ENCODE results near the gene CYP4V2. TPM values are rescaled to one million over a fixed set of nuclear protein-coding genes. Genes with fewer than 3 reads are reported as not detected.

The CYP4V2 gene
- total and polyA plus RNA-seq, 2 donors (not counting 1 experiment from before 2014, with no cell fraction given) = 9.5 to 18.3 TPM

- no peaks in the 10 kb centered on the region for H3K27me3 ChIP-seq (replicated peaks in 1 of 4; ENCODE audit: control extremely low read depth in 1 of 4, control insufficient read depth in 3 of 4, insufficient read depth in 4 of 4, low read length in 3 of 4)
- H3K4me3 ChIP-seq (ENCODE audit: control extremely low read depth in 1 of 5, extremely low read depth in 1 of 5, insufficient read depth in 1 of 5, low read depth in 2 of 5, low read length in 4 of 5) = no peak overlapping the region
- DNase-seq (no peak), ATAC-seq (ENCODE audit: low read depth) (no peak)
- H3K9me3 ChIP-seq (ENCODE audit: control extremely low read depth in 1 of 3, control insufficient read depth in 2 of 3, insufficient read depth in 1 of 3, low read length in 2 of 3) = no peaks in the 10 kb centered on the region
- H3K36me3 ChIP-seq (replicated peaks in 1 of 2; ENCODE audit: control extremely low read depth in 1 of 2, control insufficient read depth in 1 of 2, extremely low read depth in 1 of 2, insufficient read depth in 2 of 2, low read length in 1 of 2) = no peaks in the 10 kb centered on the region
- no peak overlapping the region for H3K4me2 ChIP-seq (replicated peaks; ENCODE audit: low read depth, low read length, poor library complexity, severe bottlenecking)
- no peaks in the 10 kb centered on the region for H4K20me1 ChIP-seq (ENCODE audit: control insufficient read depth, insufficient read depth, low read length, poor library complexity, severe bottlenecking)
- TF ChIP-seq CTCF (IDR thresholded peaks at IDR 0.05) (no peak), EZH2 (IDR thresholded peaks at IDR 0.05; ENCODE audit: borderline replicate concordance, insufficient read depth, low read depth, low read length, poor library complexity, severe bottlenecking) (no peak)
- ChIA-PET POLR2A (no interaction called here), CTCF (no interaction called here)
- intact Hi-C loops (cut with micrococcal nuclease) = loop anchor here (10.0 kb wide), 2 partner anchors 131 to 801 kb away; partner anchors contain the start of genes ANKRD37, LRP2BP and TLR3
- 93% methylated on average over 6 of the region's 6 CpGs for WGBS (ENCODE audit: insufficient coverage)
- no peaks in the 10 kb centered on the region for H3K79me2 ChIP-seq (ENCODE audit: control insufficient read depth, insufficient read depth, low read length)
- no peak overlapping the region for H2AFZ ChIP-seq (ENCODE audit: insufficient read depth, low read depth, low read length, poor library complexity, severe bottlenecking)
- Mint-ChIP-seq H3K9me3 (ENCODE audit: insufficient read depth) (no peaks in the 10 kb centered on the region), H3K4me1 (peaks cover 15% of the 10 kb centered on the region), H3K27ac (no peak overlapping the region), H3K27me3 (no peaks in the 10 kb centered on the region), H3K4me3 (no peak overlapping the region)
- no peak overlapping the region for H3K9ac ChIP-seq (ENCODE audit: low read length)
- no peak overlapping the region for H3K27ac ChIP-seq (ENCODE audit: low read length in 2 of 2)
- peaks cover 7% of the 10 kb centered on the region in 2 donors for H3K4me1 ChIP-seq (ENCODE audit: control insufficient read depth in 2 of 2, insufficient read depth in 2 of 2, low read length in 2 of 2)
These were observed 4.7 kb downstream of the CYP4V2 start for GRCh38 chr4:186196063-186196462.

- no peaks in the 10 kb centered on the region for H3K27me3 Mint-ChIP-seq
- Histone ChIP-seq H3K4me1 (ENCODE audit: control insufficient read depth in 2 of 2, insufficient read depth in 2 of 2, low read length in 2 of 2) (peaks cover 0 to 4% of the 10 kb centered on the region in 2 donors), H3K27me3 (replicated peaks in 1 of 4; ENCODE audit: control extremely low read depth in 1 of 4, control insufficient read depth in 3 of 4, insufficient read depth in 4 of 4, low read length in 3 of 4) (no peaks in the 10 kb centered on the region), H3K36me3 (replicated peaks in 1 of 2; ENCODE audit: control extremely low read depth in 1 of 2, control insufficient read depth in 1 of 2, extremely low read depth in 1 of 2, insufficient read depth in 2 of 2, low read length in 1 of 2) (no peaks in the 10 kb centered on the region), H3K4me3 (ENCODE audit: control extremely low read depth in 1 of 5, extremely low read depth in 1 of 5, insufficient read depth in 1 of 5, low read depth in 2 of 5, low read length in 4 of 5) (no peak overlapping the region), H3K79me2 (ENCODE audit: control insufficient read depth, insufficient read depth, low read length) (no peaks in the 10 kb centered on the region), H2AFZ (ENCODE audit: insufficient read depth, low read depth, low read length, poor library complexity, severe bottlenecking) (no peak overlapping the region), H3K9ac (ENCODE audit: low read length) (no peak overlapping the region), H4K20me1 (ENCODE audit: control insufficient read depth, insufficient read depth, low read length, poor library complexity, severe bottlenecking) (no peaks in the 10 kb centered on the region), H3K9me3 (ENCODE audit: control extremely low read depth in 1 of 3, control insufficient read depth in 2 of 3, insufficient read depth in 1 of 3, low read length in 2 of 3) (no peaks in the 10 kb centered on the region), H3K4me2 (replicated peaks; ENCODE audit: low read depth, low read length, poor library complexity, severe bottlenecking) (no peak overlapping the region), H3K27ac (ENCODE audit: low read length in 2 of 2) (no peak overlapping the region)
- TF ChIP-seq EZH2 (IDR thresholded peaks at IDR 0.05; ENCODE audit: borderline replicate concordance, insufficient read depth, low read depth, low read length, poor library complexity, severe bottlenecking) (no peak), CTCF (IDR thresholded peaks at IDR 0.05) (no peak)
- no peak overlapping the region for H3K4me3 Mint-ChIP-seq
- WGBS (ENCODE audit: insufficient coverage) = 94% methylated on average over 3 of the region's 6 CpGs
- DNase-seq = no peak
- intact Hi-C loops (cut with micrococcal nuclease) = no loop called here
- no peak overlapping the region for H3K27ac Mint-ChIP-seq
- ChIA-PET POLR2A (no interaction called here), CTCF (no interaction called here)
- peaks cover 20% of the 10 kb centered on the region for H3K4me1 Mint-ChIP-seq
- peaks cover 4% of the 10 kb centered on the region for H3K9me3 Mint-ChIP-seq (ENCODE audit: insufficient read depth)
- no peak for ATAC-seq (ENCODE audit: low read depth)
These were observed 9.1 kb downstream of the CYP4V2 start for GRCh38 chr4:186200516-186200915.

All from B cell (primary cell).